Sigmoid colon (tissue), 4 donors: ENCODE results near the gene MTPN.

Experiments
- CTCF ChIP-seq, 4 experiments: fragments of 450-650 bp in 3 of 4; fragments of 200-600 bp in 1 of 4; IDR thresholded peaks; one replicate each; pipeline ENCODE4 v1.5.1; 2016 to 2019; ENCODE audit warnings: antibody characterized with exemption in 4 of 4, mild to moderate bottlenecking in 3 of 4, moderate library complexity in 2 of 4
- EP300 ChIP-seq, 4 donors: sonication (generic); formaldehyde crosslinking; IDR thresholded peaks; one replicate each; pipeline ENCODE4 v1.6.1; 2017; ENCODE audit warnings: antibody characterized with exemption in 4 of 4
- POLR2A ChIP-seq, 2 donors: fragments of 450-650 bp; IDR thresholded peaks; one replicate each; pipeline ENCODE4 v1.6.1; 2016; ENCODE audit warnings: antibody characterized with exemption in 2 of 2, mild to moderate bottlenecking in 2 of 2, moderate library complexity in 2 of 2
- POLR2AphosphoS5 ChIP-seq, 4 donors: sonication (generic); formaldehyde crosslinking; IDR thresholded peaks; one replicate each; pipeline ENCODE4 v1.6.1; 2017; ENCODE audit warnings: antibody characterized with exemption in 4 of 4

DNA sequence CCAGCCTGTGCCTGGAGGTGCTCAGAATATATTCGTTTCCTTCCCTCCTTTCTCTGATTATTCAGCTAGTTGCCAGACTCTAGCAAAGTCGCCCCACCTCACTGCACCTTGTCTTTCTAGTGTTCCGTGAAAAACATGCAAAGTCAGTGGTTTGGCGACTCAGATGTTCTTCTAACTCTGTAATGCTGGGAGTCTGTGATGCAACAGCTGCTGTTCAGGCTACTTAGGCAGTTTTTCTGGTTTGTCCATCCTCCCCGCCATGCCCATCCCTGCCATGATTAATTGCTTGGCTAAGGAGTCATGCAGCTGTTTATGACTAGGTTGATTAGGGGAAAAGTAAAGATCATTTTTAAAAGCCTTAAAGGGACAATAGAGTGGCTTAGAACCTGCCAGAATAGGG lies 99.4 kb downstream of the MTPN start:
- TF ChIP-seq CTCF (IDR thresholded peaks at IDR 0.05), result no peak
- no peak for TF ChIP-seq POLR2AphosphoS5 (IDR thresholded peaks at IDR 0.05)
- TF ChIP-seq POLR2A (IDR thresholded peaks at IDR 0.05), result no peak
- TF ChIP-seq EP300 (IDR thresholded peaks at IDR 0.05), result no peak
